ENCODE data around the gene ACTR8. TPM values are rescaled to one million over a fixed set of nuclear protein-coding genes. Genes with fewer than 3 reads are reported as not detected.

Gene ACTR8
- total RNA-seq, 1 experiment from 2014 or later = 29.9 TPM

GRCh38 chr3:53858096-53858741, 23.7 kb downstream of the ACTR8 start:
- ChIA-PET POLR2A (interaction anchor here (1.1 kb wide), 1 partner anchor 16 kb away, joined by 4 read pairs; no protein-coding TSS in a partner anchor), CTCF (interaction anchor here (0.5 kb wide), 1 partner anchor 52 kb away, joined by 3 read pairs; no protein-coding TSS in a partner anchor)
- no peak for DNase-seq (ENCODE audit: low spot score)
- Mint-ChIP-seq H3K4me3 (no peak overlapping the region), H3K27me3 (ENCODE audit: low read depth) (no peaks in the 10 kb centered on the region), H3K36me3 (peaks cover 26% of the 10 kb centered on the region), H3K9me3 (no peaks in the 10 kb centered on the region), H3K27ac (no peak overlapping the region), H3K4me1 (no peaks in the 10 kb centered on the region)
- 0 out of 2 replicates have a peak, but pooled peaks have one; percentile 50 for ATAC-seq
- TF ChIP-seq JUN (CRISPR knock-in tag; IDR thresholded peaks at IDR 0.05) = no peak
- no peak for TF ChIP-seq E2F1 (CRISPR knock-in tag; IDR thresholded peaks at IDR 0.05)
- no peak for TF ChIP-seq NR1H2 (CRISPR knock-in tag; IDR thresholded peaks at IDR 0.05)
- TF ChIP-seq ZBTB43 (CRISPR knock-in tag; IDR thresholded peaks at IDR 0.05) = no peak
- no peak for TF ChIP-seq CREM (CRISPR knock-in tag; IDR thresholded peaks at IDR 0.05)
- no peak for TF ChIP-seq RORB (CRISPR knock-in tag; IDR thresholded peaks at IDR 0.05)
- TF ChIP-seq ZNF416 (CRISPR knock-in tag; IDR thresholded peaks at IDR 0.05) = no peak
- no peak for TF ChIP-seq TCF7 (CRISPR knock-in tag; IDR thresholded peaks at IDR 0.05; ENCODE audit: low read depth)
- no peak for TF ChIP-seq FOXP1 (CRISPR knock-in tag; IDR thresholded peaks at IDR 0.05; ENCODE audit: borderline replicate concordance)
- TF ChIP-seq FOXJ3 (CRISPR knock-in tag; IDR thresholded peaks at IDR 0.05; ENCODE audit: borderline replicate concordance) = no peak
- no peak for TF ChIP-seq ZNF512 (CRISPR knock-in tag; IDR thresholded peaks at IDR 0.05; ENCODE audit: borderline replicate concordance)
- no peak for TF ChIP-seq NFYB (CRISPR knock-in tag; conservative IDR thresholded peaks at IDR 0.05; ENCODE audit: low read depth)
- no peak for TF ChIP-seq CTCF (IDR thresholded peaks at IDR 0.05)
- TF ChIP-seq MLX (CRISPR knock-in tag; IDR thresholded peaks at IDR 0.05) = no peak
- TF ChIP-seq ZMAT4 (CRISPR knock-in tag; IDR thresholded peaks at IDR 0.05) = no peak
- no peak for TF ChIP-seq ZNF396 (CRISPR knock-in tag; IDR thresholded peaks at IDR 0.05; ENCODE audit: borderline replicate concordance)
- no peak for TF ChIP-seq KAT7 (CRISPR knock-in tag; IDR thresholded peaks at IDR 0.05; ENCODE audit: borderline replicate concordance)
- no peak for TF ChIP-seq USF2 (CRISPR knock-in tag; IDR thresholded peaks at IDR 0.05)
- TF ChIP-seq ATF2 (CRISPR knock-in tag; IDR thresholded peaks at IDR 0.05; ENCODE audit: borderline replicate concordance, low read depth) = no peak
- TF ChIP-seq SOX15 (CRISPR knock-in tag; IDR thresholded peaks at IDR 0.05) = no peak

Data from WTC11 (cell line).